Stimulated activated CD4-positive, alpha-beta T cell treated with anti-CD3 and anti-CD28 coated beads, Interleukin-12 subunit alpha, Interleukin-12 subunit beta, amount 100 ng/mL, for 48 hours (primary cell): ENCODE results near the gene LONP2.
"Not testable (repeated sequence)": the region's sequence is repeated elsewhere in the genome, so short reads cannot be mapped to it uniquely, and the experiment has no call there.

Experiments
- DNase-seq, 3 donors: peaks; one replicate each; pipeline ENCODE4 v3.0.0-alpha.2; 2020; ENCODE audit warnings: low read depth in 2 of 3, low spot score in 1 of 3

The LONP2 gene

GRCh38 chr16:48287239-48287638 lies 43.1 kb downstream of the LONP2 start:
- DNase-seq, result no peak

- no peak for DNase-seq
Observed at GRCh38 chr16:48291303-48291702, 47.2 kb downstream of the LONP2 start.

GRCh38 chr16:48291754-48292153 lies 47.7 kb downstream of the LONP2 start:
- no peak for DNase-seq

- DNase-seq, result no peak
Observed at GRCh38 chr16:48292452-48292851, 48.4 kb downstream of the LONP2 start.

- DNase-seq, result no peak
Observed at GRCh38 chr16:48294724-48295123, 50.6 kb downstream of the LONP2 start.

DNA sequence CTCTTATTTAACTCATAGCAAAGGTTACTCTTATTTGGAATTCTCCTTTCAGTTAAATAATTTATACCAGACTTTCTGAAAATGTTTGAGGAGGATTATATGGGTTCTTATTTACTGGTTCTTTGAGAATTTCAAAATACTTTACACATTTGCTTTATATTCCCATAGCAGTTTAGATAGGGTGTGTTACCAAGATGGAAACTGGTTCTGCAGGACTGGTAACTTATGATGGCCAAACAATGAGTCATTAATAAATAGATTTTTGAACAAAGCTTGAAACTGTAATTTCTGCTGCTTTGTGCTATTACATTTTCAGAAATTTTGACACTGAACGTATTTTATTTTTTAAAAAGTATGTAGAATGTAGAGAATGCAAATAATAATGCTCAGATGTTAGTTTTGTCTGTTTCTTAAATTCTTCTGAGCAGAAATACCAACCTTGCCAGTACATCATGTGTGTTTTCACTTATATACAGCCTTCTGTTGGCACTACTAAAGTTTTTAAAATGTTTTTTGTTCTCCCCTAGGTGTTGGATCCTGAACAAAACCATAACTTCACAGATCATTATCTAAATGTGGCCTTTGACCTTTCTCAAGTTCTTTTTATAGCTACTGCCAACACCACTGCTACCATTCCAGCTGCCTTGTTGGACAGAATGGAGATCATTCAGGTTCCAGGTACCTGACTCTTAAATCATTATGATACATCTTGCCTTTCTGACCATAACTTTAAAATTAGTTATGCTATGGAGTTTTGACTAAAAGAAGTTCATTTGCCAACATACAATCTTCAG lies 51.6 kb downstream of the LONP2 start:
- DNase-seq, result no peak

DNA sequence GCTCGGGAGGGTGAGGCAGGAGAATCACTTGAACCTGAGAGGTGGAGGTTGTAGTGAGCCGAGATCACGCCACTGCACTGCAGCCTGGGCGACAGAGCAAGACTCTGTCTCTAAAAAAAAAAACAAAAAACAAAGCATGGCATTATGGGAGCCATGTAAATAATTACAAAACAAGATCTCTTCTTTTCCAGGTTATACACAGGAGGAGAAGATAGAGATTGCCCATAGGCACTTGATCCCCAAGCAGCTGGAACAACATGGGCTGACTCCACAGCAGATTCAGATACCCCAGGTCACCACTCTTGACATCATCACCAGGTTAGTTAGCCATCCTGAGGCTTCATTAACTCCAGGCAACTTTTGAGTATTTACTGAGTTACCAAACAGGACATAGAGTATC lies 55.4 kb downstream of the LONP2 start:
- DNase-seq, result no peak

- no peak for DNase-seq
Observed at GRCh38 chr16:48300391-48300856, 56.3 kb downstream of the LONP2 start.

DNA sequence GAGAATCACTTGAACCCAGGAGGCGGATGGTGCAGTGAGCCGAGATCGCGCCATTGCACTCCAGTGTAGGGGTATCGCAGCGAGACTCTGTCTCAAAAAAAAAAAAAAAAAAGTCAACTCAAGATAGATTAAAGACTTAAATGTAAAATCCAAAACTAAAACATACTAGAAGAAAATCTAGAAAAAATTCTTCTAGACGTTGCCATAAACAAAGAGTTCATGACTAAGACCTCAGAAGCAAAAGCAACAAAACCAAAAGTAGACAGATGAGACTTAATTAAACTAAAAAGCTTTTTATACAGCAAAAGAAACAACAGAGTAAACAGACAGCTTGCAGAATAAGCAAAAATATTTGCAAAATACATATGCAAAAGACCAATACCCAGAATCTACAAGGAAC lies 64.4 kb downstream of the LONP2 start:
- no peak for DNase-seq

GRCh38 chr16:48310908-48311641 lies 67.0 kb downstream of the LONP2 start:
- no peak for DNase-seq

- DNase-seq, result not testable (repeated sequence)
Observed at GRCh38 chr16:48313905-48314304, 69.8 kb downstream of the LONP2 start.

- DNase-seq, result no peak
Observed at GRCh38 chr16:48317026-48317425, 72.9 kb downstream of the LONP2 start.

- peak in 1 of 3 donors; percentile 8 for DNase-seq
Observed at GRCh38 chr16:48317614-48318315, 73.7 kb downstream of the LONP2 start.

- DNase-seq, result no peak
Observed at GRCh38 chr16:48318630-48319029, 74.5 kb downstream of the LONP2 start.

DNA sequence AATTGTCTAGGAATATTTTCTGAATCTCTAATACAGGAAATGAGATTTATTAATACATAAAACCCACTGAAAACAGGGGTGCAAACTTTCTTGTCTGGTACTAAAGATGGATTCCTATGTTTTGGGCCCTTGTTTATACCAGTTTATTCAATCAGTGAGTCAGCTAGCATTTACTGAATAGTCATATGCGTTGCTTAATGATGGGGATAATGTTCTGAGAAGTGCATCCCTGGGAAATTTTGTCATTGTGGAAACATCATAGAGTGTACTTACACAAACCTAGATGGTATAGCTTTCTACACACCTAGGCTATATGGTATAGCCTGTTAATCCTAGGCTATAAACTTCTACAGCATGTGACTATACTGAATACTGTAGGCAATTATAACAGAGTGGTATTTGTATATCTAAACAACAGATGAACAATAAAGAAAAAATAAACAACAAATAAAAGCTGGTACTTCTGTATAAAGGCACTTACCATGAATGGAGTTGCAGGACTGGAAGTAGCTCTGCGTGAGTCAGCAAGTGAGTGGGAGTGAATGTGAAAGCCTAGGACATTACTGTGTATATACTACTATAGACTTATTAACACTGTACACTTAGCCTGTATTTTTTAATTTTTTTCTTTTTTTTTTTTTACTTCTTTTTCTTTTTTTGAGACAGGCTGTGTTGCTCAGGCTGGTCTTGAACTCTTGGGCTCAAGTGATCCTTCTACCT lies 77.4 kb downstream of the LONP2 start:
- no peak for DNase-seq

DNA sequence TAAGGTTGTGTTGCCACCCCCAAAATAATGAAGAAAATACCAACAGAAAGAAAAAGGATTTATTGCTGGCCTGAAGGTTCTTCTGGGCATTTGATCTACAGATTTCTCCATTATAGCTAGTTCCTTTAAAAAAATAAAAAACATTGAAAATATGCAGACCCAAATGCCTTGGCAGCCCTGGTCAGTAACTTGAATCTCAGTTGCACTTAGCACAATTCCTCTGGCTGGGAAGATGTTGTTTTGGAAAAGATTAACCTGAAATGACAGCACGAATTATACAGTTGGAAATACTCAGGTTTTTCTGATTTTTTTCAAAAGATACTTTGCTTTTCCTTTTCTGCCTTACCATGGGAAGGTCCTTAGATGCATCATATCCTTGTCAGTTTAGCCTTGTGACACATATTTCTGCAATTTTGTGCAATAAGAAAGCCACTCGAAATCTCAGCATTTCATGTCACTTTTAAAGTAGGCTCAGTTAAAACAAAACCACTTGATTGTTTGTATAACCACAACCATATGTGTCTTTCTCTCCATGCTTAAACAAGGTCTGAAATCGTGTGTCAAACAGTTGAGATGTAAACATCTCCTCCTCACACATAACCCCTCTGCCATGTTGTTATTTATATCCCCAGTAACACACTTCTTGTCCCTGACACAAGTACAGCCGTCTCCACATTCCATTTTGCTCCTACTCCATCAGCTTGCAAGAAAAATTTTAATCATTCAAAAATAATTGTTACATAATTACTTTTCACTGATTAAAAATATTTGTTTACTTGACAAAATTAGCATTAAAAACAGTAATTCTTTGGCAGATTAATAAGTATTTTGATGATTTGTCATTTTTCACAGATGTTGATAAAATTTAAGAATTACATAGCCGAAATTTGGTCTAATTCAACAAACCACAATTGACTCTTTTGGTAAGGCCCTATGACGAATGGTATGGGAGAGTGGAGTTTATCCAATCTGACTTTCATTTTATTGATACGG lies 80.0 kb downstream of the LONP2 start:
- DNase-seq, result no peak

- no peak for DNase-seq
Observed at GRCh38 chr16:48326915-48327314, 82.8 kb downstream of the LONP2 start.

DNA sequence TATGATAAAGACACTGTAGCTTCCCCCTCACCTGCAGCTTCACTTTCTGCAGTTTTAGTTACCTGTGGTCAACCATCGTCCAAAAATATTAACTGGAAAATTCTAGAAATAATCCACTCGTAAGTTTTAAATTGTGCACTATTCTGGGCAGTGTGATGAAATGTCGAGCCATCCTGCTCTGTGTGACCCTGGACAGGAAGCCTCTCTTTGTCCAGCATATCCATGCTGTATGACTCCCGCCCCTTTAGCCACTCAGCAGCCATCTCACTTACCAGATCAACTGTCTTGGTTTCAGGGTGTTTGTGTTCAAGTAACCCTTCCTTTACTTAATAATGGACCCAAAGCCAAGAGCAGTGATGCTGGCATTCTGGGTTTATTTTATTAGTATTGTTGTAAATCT lies 85.0 kb downstream of the LONP2 start:
- no peak for DNase-seq

DNA sequence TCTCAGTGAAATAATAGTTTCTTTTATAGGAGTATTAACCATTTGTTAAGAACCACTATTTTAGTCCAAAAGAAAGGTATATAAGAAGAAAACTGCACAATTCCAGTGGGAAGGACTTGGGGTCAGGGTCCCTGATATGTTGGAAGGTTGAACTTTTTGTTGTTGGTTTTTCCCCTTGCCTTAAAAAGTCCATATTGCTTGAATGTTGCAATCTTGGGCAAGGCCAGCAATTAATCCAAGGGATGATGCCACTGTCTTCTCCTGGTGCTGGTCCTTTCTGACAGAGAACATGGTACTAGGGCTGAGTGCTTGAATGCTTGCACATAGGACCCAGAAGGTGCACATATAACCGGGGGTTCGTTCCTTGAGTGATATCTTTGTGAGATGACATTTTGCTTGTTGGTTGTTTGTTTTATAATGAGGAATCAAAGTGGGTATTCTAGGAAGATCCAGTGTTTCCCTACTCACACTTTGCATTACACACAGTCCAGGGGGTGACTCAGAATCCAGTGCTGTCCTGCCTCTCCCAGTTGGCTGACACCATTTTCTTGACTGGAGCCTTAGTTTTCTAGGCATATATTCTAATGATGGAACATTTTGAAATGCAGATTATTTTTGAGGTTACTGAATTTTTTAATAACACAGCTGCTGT lies 86.2 kb downstream of the LONP2 start:
- DNase-seq, result no peak

GRCh38 chr16:48330841-48331192 lies 86.7 kb downstream of the LONP2 start:
- DNase-seq, result no peak
